ENCODE data around the gene TAF6.

TAF6 gene

GRCh38 chr7:100066953-100067352 lies 52.2 kb downstream of the TAF6 start:
- TF ChIP-seq CTCF (IDR thresholded peaks at IDR 0.05; ENCODE audit: control insufficient read depth, extremely low read depth, insufficient read depth) = no peak
- H3K4me3 ChIP-seq (ENCODE audit: low read depth, low read length) = no peak overlapping the region
- DNase-seq (ENCODE audit: low read depth) = no peak

GRCh38 chr7:100065452-100066186 lies 53.5 kb downstream of the TAF6 start:
- no peak for TF ChIP-seq CTCF (IDR thresholded peaks at IDR 0.05; ENCODE audit: control insufficient read depth, extremely low read depth, insufficient read depth)
- DNase-seq (ENCODE audit: low read depth) = no peak
- H3K4me3 ChIP-seq (ENCODE audit: low read depth, low read length) = no peak overlapping the region

- H3K4me3 ChIP-seq (ENCODE audit: low read depth, low read length) = no peak overlapping the region
- TF ChIP-seq CTCF (IDR thresholded peaks at IDR 0.05; ENCODE audit: control insufficient read depth, extremely low read depth, insufficient read depth) = no peak
- no peak for DNase-seq (ENCODE audit: low read depth)
Observed at GRCh38 chr7:100064162-100064561, 55.0 kb downstream of the TAF6 start.

- DNase-seq (ENCODE audit: low read depth) = no peak
- TF ChIP-seq CTCF (IDR thresholded peaks at IDR 0.05; ENCODE audit: control insufficient read depth, extremely low read depth, insufficient read depth) = no peak
- H3K4me3 ChIP-seq (ENCODE audit: low read depth, low read length) = no peak overlapping the region
Observed at GRCh38 chr7:100063376-100063775, 55.8 kb downstream of the TAF6 start.

- no peak overlapping the region for H3K4me3 ChIP-seq (ENCODE audit: low read depth, low read length)
- no peak for DNase-seq (ENCODE audit: low read depth)
- no peak for TF ChIP-seq CTCF (IDR thresholded peaks at IDR 0.05; ENCODE audit: control insufficient read depth, extremely low read depth, insufficient read depth)
Observed at GRCh38 chr7:100061518-100062193, 57.5 kb downstream of the TAF6 start.

- DNase-seq (ENCODE audit: low read depth) = no peak
- no peak overlapping the region for H3K4me3 ChIP-seq (ENCODE audit: low read depth, low read length)
- no peak for TF ChIP-seq CTCF (IDR thresholded peaks at IDR 0.05; ENCODE audit: control insufficient read depth, extremely low read depth, insufficient read depth)
Observed at GRCh38 chr7:100059251-100059739, 59.9 kb downstream of the TAF6 start.

Measured in LNCaP clone FGC (cell line).